ENCODE data around the gene CMSS1. TPM values are rescaled to one million over a fixed set of nuclear protein-coding genes. Genes with fewer than 3 reads are reported as not detected.

Gene CMSS1
- total RNA-seq, 1 experiment from 2014 or later: 55.8 TPM

GRCh38 chr3:100062665-100063064, 245.0 kb downstream of the CMSS1 start:
- no peaks in the 10 kb centered on the region for H3K4me1 Mint-ChIP-seq (ENCODE audit: low read depth, unreplicated experiment)

GRCh38 chr3:100063929-100064461, 246.3 kb downstream of the CMSS1 start:
- CTCF ChIA-PET: interaction anchor here (0.7 to 1.3 kb wide), 2 partner anchors 221 to 439 kb away, joined by 4 to 5 read pairs; no protein-coding TSS in a partner anchor
- TF ChIP-seq CTCF (IDR thresholded peaks at IDR 0.05; ENCODE audit: unreplicated experiment): no peak
- no peak overlapping the region for H3K4me3 Mint-ChIP-seq (ENCODE audit: low read depth, unreplicated experiment)
- H3K27ac Mint-ChIP-seq (ENCODE audit: unreplicated experiment): no peak overlapping the region
- H3K9me3 Mint-ChIP-seq (ENCODE audit: low read depth, unreplicated experiment): no peaks in the 10 kb centered on the region
- no peaks in the 10 kb centered on the region for H3K36me3 Mint-ChIP-seq (ENCODE audit: insufficient read depth, unreplicated experiment)
- DNase-seq: no peak
- intact Hi-C loops (cut with micrococcal nuclease; ENCODE audit: unreplicated experiment): no loop called here
- H3K27me3 Mint-ChIP-seq (ENCODE audit: unreplicated experiment): no peaks in the 10 kb centered on the region
- BruUV-seq (replicated peaks): no TSS peak
- no peaks in the 10 kb centered on the region for H3K4me1 Mint-ChIP-seq (ENCODE audit: low read depth, unreplicated experiment)

More at GRCh38 chr3:100062665-100063064, 245.0 kb downstream of the CMSS1 start:
- H3K4me3 Mint-ChIP-seq (ENCODE audit: low read depth, unreplicated experiment): no peak overlapping the region
- no TSS peak for BruUV-seq (replicated peaks)
- no peak for TF ChIP-seq CTCF (IDR thresholded peaks at IDR 0.05; ENCODE audit: unreplicated experiment)
- CTCF ChIA-PET: interaction anchor here (1.0 kb wide), 1 partner anchor 15 kb away, joined by 3 read pairs; no protein-coding TSS in a partner anchor
- DNase-seq: no peak
- no peaks in the 10 kb centered on the region for H3K36me3 Mint-ChIP-seq (ENCODE audit: insufficient read depth, unreplicated experiment)
- H3K27ac Mint-ChIP-seq (ENCODE audit: unreplicated experiment): no peak overlapping the region
- H3K27me3 Mint-ChIP-seq (ENCODE audit: unreplicated experiment): no peaks in the 10 kb centered on the region
- H3K9me3 Mint-ChIP-seq (ENCODE audit: low read depth, unreplicated experiment): no peaks in the 10 kb centered on the region
- intact Hi-C loops (cut with micrococcal nuclease; ENCODE audit: unreplicated experiment): no loop called here

- intact Hi-C loops (cut with micrococcal nuclease; ENCODE audit: unreplicated experiment): no loop called here
- Mint-ChIP-seq H3K27ac (ENCODE audit: unreplicated experiment) (no peak overlapping the region), H3K27me3 (ENCODE audit: unreplicated experiment) (no peaks in the 10 kb centered on the region), H3K9me3 (ENCODE audit: low read depth, unreplicated experiment) (no peaks in the 10 kb centered on the region), H3K4me1 (ENCODE audit: low read depth, unreplicated experiment) (no peaks in the 10 kb centered on the region), H3K36me3 (ENCODE audit: insufficient read depth, unreplicated experiment) (no peaks in the 10 kb centered on the region), H3K4me3 (ENCODE audit: low read depth, unreplicated experiment) (no peak overlapping the region)
- no peak for TF ChIP-seq CTCF (IDR thresholded peaks at IDR 0.05; ENCODE audit: unreplicated experiment)
- CTCF ChIA-PET: interaction anchor here (1.5 kb wide), 1 partner anchor 224 kb away, joined by 6 read pairs; no protein-coding TSS in a partner anchor
- no TSS peak for BruUV-seq (replicated peaks)
- DNase-seq: no peak
These were observed 249.9 kb downstream of the CMSS1 start for GRCh38 chr3:100067589-100067988.

- no peaks in the 10 kb centered on the region for H3K9me3 Mint-ChIP-seq (ENCODE audit: low read depth, unreplicated experiment)
- no peak overlapping the region for H3K4me3 Mint-ChIP-seq (ENCODE audit: low read depth, unreplicated experiment)
- no TSS peak for BruUV-seq (replicated peaks)
- peak; percentile 46 for TF ChIP-seq CTCF (IDR thresholded peaks at IDR 0.05; ENCODE audit: unreplicated experiment)
- CTCF ChIA-PET: interaction anchor here (0.6 to 1.5 kb wide), 8 partner anchors 17 to 237 kb away, joined by 3 to 28 read pairs (median 4); partner anchors contain the start of gene TBC1D23
- no peak overlapping the region for H3K27ac Mint-ChIP-seq (ENCODE audit: unreplicated experiment)
- intact Hi-C loops (cut with micrococcal nuclease; ENCODE audit: unreplicated experiment): loop anchor here (1.0 kb wide), 1 partner anchor 185 kb away; no protein-coding TSS in a partner anchor
- peak; percentile 79 for DNase-seq
- H3K27me3 Mint-ChIP-seq (ENCODE audit: unreplicated experiment): no peaks in the 10 kb centered on the region
- no peaks in the 10 kb centered on the region for H3K4me1 Mint-ChIP-seq (ENCODE audit: low read depth, unreplicated experiment)
- no peaks in the 10 kb centered on the region for H3K36me3 Mint-ChIP-seq (ENCODE audit: insufficient read depth, unreplicated experiment)
These were observed 251.2 kb downstream of the CMSS1 start for GRCh38 chr3:100068826-100069225.

All from Calu3 (cell line).